Astrocyte (in vitro differentiated cells and primary cell): Measurements from ENCODE around the gene LRCH4. TPM values are rescaled to one million over a fixed set of nuclear protein-coding genes. Genes with fewer than 3 reads are reported as not detected.
"Not testable (repeated sequence)": the region's sequence is repeated elsewhere in the genome, so short reads cannot be mapped to it uniquely, and the experiment has no call there.

Source experiments
- DNase-seq: peaks from one replicate; pipeline ENCODE4 v3.0.0-alpha.2; 2010; ENCODE audit warnings: low read depth
- FAIRE-seq: peaks from 2 replicates; lab custom pipeline; 2011; peaks lifted over from hg19 to GRCh38; lab: Jason Lieb, UNC
- H2AFZ ChIP-seq: 2 replicates; pipeline ENCODE4 v1.6.0; 2012; ENCODE audit warnings: low read depth, low read length, inconsistent platforms
- H3K27ac ChIP-seq: 2 replicates; pipeline ENCODE4 v1.5.1; 2011; ENCODE audit warnings: low read depth, low read length, inconsistent platforms
- H3K27me3 ChIP-seq: 2 replicates; pipeline ENCODE4 v1.6.0; 2011; ENCODE audit warnings: low read length, inconsistent platforms; ENCODE audit not compliant: insufficient read depth
- H3K36me3 ChIP-seq: 2 replicates; pipeline ENCODE4 v1.5.1; 2011; ENCODE audit warnings: low read length, inconsistent platforms; ENCODE audit not compliant: insufficient read depth
- H3K4me1 ChIP-seq: 2 replicates; pipeline ENCODE4 v1.5.1; 2011; ENCODE audit warnings: low read length, inconsistent platforms; ENCODE audit not compliant: insufficient read depth
- H3K4me2 ChIP-seq: 2 replicates; pipeline ENCODE4 v1.6.0; 2012; ENCODE audit warnings: low read length, inconsistent platforms
- H3K4me3 ChIP-seq: 2 replicates; pipeline ENCODE4 v1.5.1; 2011; ENCODE audit warnings: low read depth, mild to moderate bottlenecking, low read length, inconsistent platforms; ENCODE audit not compliant: insufficient read depth
- H3K79me2 ChIP-seq: 2 replicates; pipeline ENCODE4 v1.6.0; 2012; ENCODE audit warnings: mild to moderate bottlenecking, low read length, inconsistent platforms; ENCODE audit not compliant: insufficient read depth
- H3K9ac ChIP-seq: 2 replicates; pipeline ENCODE4 v1.6.0; 2012; ENCODE audit warnings: mild to moderate bottlenecking, low read length, inconsistent platforms
- H3K9me3 ChIP-seq: 2 replicates; pipeline ENCODE4 v1.5.1; 2012; ENCODE audit warnings: low read depth, mild to moderate bottlenecking, low read length, inconsistent platforms; ENCODE audit not compliant: insufficient read depth
- H4K20me1 ChIP-seq: 2 replicates; pipeline ENCODE4 v1.6.0; 2012; ENCODE audit warnings: low read length, inconsistent platforms; ENCODE audit not compliant: insufficient read depth
- H3K27ac Mint-ChIP-seq: one replicate; pipeline ENCODE4 v1.8.0; 2021; ENCODE audit warnings: mild to moderate bottlenecking, mixed read lengths; ENCODE audit not compliant: unreplicated experiment
- H3K27me3 Mint-ChIP-seq: one replicate; pipeline ENCODE4 v1.8.0; 2021; ENCODE audit warnings: low read depth, mixed read lengths; ENCODE audit not compliant: unreplicated experiment
- H3K36me3 Mint-ChIP-seq: one replicate; pipeline ENCODE4 v1.8.0; 2021; ENCODE audit warnings: low read depth, mixed read lengths; ENCODE audit not compliant: unreplicated experiment
- H3K4me1 Mint-ChIP-seq: one replicate; pipeline ENCODE4 v1.8.0; 2021; ENCODE audit warnings: low read depth, mixed read lengths; ENCODE audit not compliant: unreplicated experiment
- H3K4me3 Mint-ChIP-seq: one replicate; pipeline ENCODE4 v1.8.0; 2021; ENCODE audit warnings: mild to moderate bottlenecking, moderate library complexity, mixed read lengths; ENCODE audit not compliant: unreplicated experiment
- H3K9me3 Mint-ChIP-seq: one replicate; pipeline ENCODE4 v1.8.0; 2021; ENCODE audit warnings: mild to moderate bottlenecking, mixed read lengths; ENCODE audit not compliant: unreplicated experiment
- EZH2 ChIP-seq: IDR thresholded peaks from 2 replicates; pipeline ENCODE4 v1.6.1; 2012; ENCODE audit warnings: mild to moderate bottlenecking, low read length, inconsistent platforms; ENCODE audit not compliant: insufficient read depth
- total RNA-seq: library from RNA; stranded (reverse); gene quantifications from 2 replicates; pipeline ENCODE4 v1.2.1, GENCODE V29; 2021
- TF ChIP-seq, protein P1 (sequence below): IDR thresholded peaks from 2 replicates; pipeline ENCODE4 v1.5.1; 2011; ENCODE audit warnings: low read depth, mild to moderate bottlenecking, inconsistent platforms, low read length, moderate library complexity; ENCODE audit not compliant: insufficient read depth

LRCH4 gene
- total RNA-seq, 1 donor from 2014 or later: 62.5 TPM

DNA sequence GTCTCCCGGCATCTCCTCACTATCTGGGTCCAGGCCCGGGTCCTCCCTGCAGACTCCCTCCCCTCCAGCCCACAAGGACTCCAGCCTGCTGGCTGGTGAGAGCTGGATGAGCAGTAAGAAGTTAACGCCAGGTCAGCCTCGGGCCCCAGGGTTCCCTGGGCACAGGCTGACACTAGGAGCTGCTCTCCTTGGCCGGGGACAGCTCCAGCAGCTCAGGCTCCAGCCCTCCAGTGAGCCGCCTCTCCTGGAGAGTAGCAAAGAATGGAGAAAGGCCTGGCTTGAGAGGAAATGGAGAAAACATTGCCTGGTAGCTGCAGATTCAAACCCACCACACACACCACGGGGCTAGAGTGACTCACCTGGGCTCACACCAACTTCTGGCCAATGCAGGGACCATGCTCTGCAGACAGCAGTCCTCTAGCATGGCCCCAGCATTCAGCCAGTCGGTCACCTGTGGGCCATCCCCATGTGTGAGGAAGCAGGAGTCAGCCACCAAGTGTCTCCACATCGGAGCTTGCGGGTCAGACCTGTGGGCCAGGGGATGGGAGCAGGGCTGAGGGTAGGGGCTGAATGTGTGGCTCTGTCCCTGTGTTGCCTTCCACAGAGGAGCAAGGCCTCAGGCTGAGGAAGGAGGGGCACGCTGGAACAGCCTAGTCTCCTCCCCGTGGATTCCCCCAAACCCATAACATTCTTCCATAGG is 18.7 kb downstream of the LRCH4 start:
- Histone ChIP-seq H3K4me3 (no peak overlapping the region), H3K9ac (no peak overlapping the region), H3K27me3 (no peaks in the 10 kb centered on the region), H3K4me1 (peaks cover 29% of the 10 kb centered on the region), H3K27ac (no peak overlapping the region), H3K79me2 (no peaks in the 10 kb centered on the region), H3K9me3 (no peaks in the 10 kb centered on the region), H3K4me2 (no peak overlapping the region), H3K36me3 (no peaks in the 10 kb centered on the region), H4K20me1 (no peaks in the 10 kb centered on the region), H2AFZ (no peak overlapping the region)
- peaks cover 5% of the 10 kb centered on the region for H3K27me3 Mint-ChIP-seq
- FAIRE-seq (no peak), DNase-seq (no peak)
- no peaks in the 10 kb centered on the region for H3K9me3 Mint-ChIP-seq
- TF ChIP-seq EZH2: no peak
- TF ChIP-seq, protein P1, sequence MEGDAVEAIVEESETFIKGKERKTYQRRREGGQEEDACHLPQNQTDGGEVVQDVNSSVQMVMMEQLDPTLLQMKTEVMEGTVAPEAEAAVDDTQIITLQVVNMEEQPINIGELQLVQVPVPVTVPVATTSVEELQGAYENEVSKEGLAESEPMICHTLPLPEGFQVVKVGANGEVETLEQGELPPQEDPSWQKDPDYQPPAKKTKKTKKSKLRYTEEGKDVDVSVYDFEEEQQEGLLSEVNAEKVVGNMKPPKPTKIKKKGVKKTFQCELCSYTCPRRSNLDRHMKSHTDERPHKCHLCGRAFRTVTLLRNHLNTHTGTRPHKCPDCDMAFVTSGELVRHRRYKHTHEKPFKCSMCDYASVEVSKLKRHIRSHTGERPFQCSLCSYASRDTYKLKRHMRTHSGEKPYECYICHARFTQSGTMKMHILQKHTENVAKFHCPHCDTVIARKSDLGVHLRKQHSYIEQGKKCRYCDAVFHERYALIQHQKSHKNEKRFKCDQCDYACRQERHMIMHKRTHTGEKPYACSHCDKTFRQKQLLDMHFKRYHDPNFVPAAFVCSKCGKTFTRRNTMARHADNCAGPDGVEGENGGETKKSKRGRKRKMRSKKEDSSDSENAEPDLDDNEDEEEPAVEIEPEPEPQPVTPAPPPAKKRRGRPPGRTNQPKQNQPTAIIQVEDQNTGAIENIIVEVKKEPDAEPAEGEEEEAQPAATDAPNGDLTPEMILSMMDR: no peak
- no peak overlapping the region for H3K4me3 Mint-ChIP-seq
- no peak overlapping the region for H3K27ac Mint-ChIP-seq
- H3K4me1 Mint-ChIP-seq: peaks cover 6% of the 10 kb centered on the region
- H3K36me3 Mint-ChIP-seq: peaks cover 2% of the 10 kb centered on the region

DNA sequence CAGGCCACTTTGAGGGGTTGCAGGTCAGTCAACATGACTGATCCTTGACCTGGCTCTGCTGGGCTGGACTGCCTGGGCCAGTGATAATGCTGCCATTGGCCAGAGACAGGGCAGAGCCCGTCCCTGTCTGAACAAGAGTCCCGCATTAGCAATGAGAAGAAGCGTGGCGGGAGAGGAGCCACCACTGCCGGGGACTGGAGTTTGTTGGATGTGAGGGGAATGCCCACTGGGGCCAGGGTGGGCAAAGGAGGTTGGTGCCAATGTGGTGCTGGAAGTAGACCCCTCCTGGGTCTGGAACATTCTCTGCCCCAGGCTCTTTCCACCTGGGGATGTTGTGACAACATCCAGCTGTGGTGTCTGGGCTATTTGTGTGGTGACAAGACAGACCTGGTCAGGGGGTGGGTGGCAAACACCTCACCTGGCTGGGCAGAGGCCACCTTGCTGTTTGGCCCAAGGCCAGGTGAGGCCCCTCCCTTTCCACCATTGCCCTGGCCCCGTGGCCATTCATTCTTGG is 19.9 kb downstream of the LRCH4 start:
- Histone ChIP-seq H3K4me2 (no peak overlapping the region), H3K4me1 (peaks cover 18% of the 10 kb centered on the region), H4K20me1 (no peaks in the 10 kb centered on the region), H2AFZ (no peak overlapping the region), H3K9ac (no peak overlapping the region), H3K27me3 (no peaks in the 10 kb centered on the region), H3K4me3 (no peak overlapping the region), H3K27ac (no peak overlapping the region), H3K79me2 (no peaks in the 10 kb centered on the region), H3K36me3 (no peaks in the 10 kb centered on the region), H3K9me3 (no peaks in the 10 kb centered on the region)
- no peaks in the 10 kb centered on the region for H3K9me3 Mint-ChIP-seq
- DNase-seq: no peak
- TF ChIP-seq, protein P1: no peak
- no peak for TF ChIP-seq EZH2
- H3K4me3 Mint-ChIP-seq: no peak overlapping the region
- no peak overlapping the region for H3K27ac Mint-ChIP-seq
- no peak for FAIRE-seq
- H3K36me3 Mint-ChIP-seq: peaks cover 2% of the 10 kb centered on the region
- peaks cover 3% of the 10 kb centered on the region for H3K27me3 Mint-ChIP-seq
- H3K4me1 Mint-ChIP-seq: no peaks in the 10 kb centered on the region

DNA sequence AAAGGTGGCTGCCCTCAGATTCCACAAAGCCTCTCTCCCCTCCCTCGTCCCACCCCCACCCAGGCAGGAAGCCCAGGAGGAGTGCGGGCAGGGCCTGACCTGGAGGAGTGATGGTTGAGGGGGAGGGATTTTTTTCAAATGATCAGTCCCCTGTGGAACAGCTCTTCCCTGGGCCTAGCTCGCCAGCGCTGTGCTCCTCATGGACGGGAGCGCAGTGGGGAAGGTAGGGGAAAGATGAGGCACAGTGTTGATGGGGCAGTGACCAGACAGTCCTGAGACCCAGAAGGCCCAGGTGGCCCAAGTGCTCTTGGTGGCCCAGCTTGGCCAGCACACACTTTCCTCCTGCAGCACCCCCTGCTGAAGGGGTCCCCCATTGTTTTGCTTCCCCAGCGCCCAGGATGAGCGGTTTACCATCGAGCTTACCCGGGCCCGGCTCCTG is 20.8 kb downstream of the LRCH4 start:
- TF ChIP-seq EZH2: no peak
- TF ChIP-seq, protein P1: no peak
- H3K79me2 ChIP-seq: no peaks in the 10 kb centered on the region
- no peak overlapping the region for H2AFZ ChIP-seq
- no peak overlapping the region for H3K4me2 ChIP-seq
- no peaks in the 10 kb centered on the region for H3K36me3 ChIP-seq
- no peaks in the 10 kb centered on the region for H3K9me3 ChIP-seq
- FAIRE-seq: no peak
- H3K9me3 Mint-ChIP-seq: no peaks in the 10 kb centered on the region
- peaks cover 12% of the 10 kb centered on the region for H3K4me1 ChIP-seq
- no peak overlapping the region for H3K27ac ChIP-seq
- DNase-seq: no peak
- H3K27ac Mint-ChIP-seq: no peak overlapping the region
- no peak overlapping the region for H3K4me3 ChIP-seq
- no peaks in the 10 kb centered on the region for H3K4me1 Mint-ChIP-seq
- H3K36me3 Mint-ChIP-seq: peaks cover 2% of the 10 kb centered on the region
- H4K20me1 ChIP-seq: no peaks in the 10 kb centered on the region
- peaks cover 3% of the 10 kb centered on the region for H3K27me3 Mint-ChIP-seq
- no peak overlapping the region for H3K4me3 Mint-ChIP-seq
- H3K9ac ChIP-seq: no peak overlapping the region
- no peaks in the 10 kb centered on the region for H3K27me3 ChIP-seq

DNA sequence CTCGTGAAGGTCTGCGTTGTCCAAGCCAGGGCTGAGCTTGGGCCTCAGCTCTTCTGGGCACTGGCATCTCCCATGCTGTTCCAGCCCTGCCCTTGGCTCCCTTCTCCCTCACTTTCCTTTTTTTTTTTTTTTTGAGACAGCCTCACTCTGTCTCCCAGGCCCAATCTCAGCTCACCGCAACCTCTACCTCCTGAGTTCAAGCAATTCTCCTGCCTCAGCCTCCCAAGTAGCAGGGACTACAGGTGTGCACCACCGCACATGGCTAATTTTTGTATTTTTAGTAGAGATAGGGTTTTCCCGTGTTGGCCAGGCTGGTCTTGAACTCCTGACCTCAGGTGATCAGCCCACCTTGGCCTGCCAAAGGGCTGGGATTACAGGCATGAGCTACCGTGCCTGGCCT is 21.5 kb downstream of the LRCH4 start:
- not testable (repeated sequence) for H3K27me3 ChIP-seq, H3K79me2 ChIP-seq, H3K4me1 ChIP-seq, H3K9ac ChIP-seq, H3K27ac ChIP-seq, H3K36me3 ChIP-seq, H3K4me3 ChIP-seq, H3K27me3 Mint-ChIP-seq, DNase-seq, H3K9me3 ChIP-seq, FAIRE-seq, H4K20me1 ChIP-seq, H3K4me3 Mint-ChIP-seq, H2AFZ ChIP-seq, H3K27ac Mint-ChIP-seq, H3K4me2 ChIP-seq, H3K4me1 Mint-ChIP-seq, H3K9me3 Mint-ChIP-seq, H3K36me3 Mint-ChIP-seq
